Esophagus mucosa (tissue), 1 donor: Measurements from ENCODE around the gene CFDP1. TPM values are rescaled to one million over a fixed set of nuclear protein-coding genes. Genes with fewer than 3 reads are reported as not detected.

ENCODE experiments used
- ATAC-seq: fragments of 200-7000 bp; cut with Tn5 transposase; one replicate; pipeline ENCODE4 v1.9.1; 2020
- total RNA-seq: library from RNA; stranded (reverse); gene quantifications from one replicate; pipeline ENCODE4 v1.2.4, GENCODE V29; 2023
- donor health status: DM: yes; HTN: yes; CAD: no.

CFDP1 gene
- 33.5 TPM for total RNA-seq

DNA sequence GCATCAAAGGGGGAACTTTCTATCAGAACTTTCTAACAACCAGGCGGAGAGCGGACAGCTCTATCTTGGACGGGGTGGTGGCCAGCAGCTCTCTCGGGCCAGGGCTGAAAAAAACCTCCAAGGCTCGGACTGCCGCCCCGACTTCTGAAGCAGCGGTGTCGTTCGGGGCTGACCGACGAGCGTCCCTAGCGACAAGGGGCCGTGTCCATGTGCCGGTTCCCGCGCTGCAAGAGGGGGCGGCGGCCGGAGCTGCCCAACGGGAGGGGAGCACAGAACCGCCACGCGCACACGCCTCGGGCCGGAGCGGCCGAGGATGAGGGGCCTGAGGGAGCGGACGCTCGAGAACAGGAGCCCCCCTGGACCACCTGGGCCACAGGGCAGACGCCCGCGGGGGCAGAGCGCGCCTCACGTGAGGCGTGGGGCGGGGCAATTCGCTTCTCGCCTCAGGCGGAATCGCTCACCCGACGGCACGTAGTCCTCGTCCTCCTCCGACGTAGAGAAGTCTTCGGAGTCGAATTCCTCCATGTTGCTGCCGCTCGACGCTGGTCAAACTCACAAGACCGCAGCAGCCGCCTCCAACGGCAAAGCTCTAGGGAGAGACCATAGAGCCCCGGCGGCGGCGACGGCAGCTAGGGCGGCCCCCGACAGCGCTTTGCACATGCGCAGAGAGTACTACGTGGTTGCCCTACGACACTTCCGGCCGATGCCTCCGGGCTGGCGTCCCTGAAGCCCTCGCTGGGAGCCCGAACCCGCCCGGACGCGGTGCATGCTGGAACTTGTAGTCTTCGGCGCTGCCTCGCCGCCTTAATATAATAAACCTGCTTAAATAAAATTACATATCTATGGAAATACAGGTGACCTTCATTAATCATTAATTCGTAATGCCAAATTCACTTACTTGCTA, at the start of gene CFDP1:
Gene CFDP1 (minus strand): TSS at position 676 of the 904 bp plus-strand sequence. CDS start 151 bp downstream, at position 525.
- peak; percentile 98 for ATAC-seq

DNA sequence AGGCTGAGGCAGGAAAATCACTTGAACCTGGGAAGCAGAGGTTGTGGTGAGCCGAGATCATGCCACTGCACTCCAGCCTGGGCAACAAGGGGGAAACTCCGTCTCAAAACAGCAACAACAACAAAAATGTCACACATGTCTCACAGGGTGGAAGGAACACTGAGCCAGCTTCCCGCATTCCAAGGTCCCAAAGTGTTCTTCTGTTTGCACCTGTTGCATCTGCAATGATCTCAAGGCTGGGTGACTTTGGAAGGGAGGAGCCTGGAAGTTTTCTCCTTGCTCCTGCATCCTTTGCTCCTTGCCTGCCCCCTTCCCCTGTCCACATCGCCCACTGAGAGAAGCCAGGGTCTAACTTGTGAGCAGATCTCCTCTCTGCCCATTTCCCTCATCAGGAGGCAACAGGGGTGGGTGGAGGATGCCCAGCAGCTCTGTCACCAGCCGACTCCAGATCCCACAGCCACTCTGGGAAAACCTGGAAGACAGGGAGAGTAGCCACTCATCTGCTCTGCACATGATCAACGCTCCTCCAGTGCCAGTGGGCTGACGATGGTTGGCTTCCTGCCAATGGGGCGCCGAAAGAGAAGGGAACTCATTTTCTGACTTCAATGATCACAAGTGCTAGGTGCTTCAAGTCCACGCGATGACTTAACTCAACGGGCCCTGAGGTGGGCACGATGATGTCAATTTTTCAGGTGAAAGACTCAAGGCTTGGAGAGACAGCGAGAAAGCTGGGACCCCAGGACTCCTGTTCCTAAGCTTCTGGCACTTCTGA, 49.3 kb upstream of the CFDP1 start:
- no peak for ATAC-seq

DNA sequence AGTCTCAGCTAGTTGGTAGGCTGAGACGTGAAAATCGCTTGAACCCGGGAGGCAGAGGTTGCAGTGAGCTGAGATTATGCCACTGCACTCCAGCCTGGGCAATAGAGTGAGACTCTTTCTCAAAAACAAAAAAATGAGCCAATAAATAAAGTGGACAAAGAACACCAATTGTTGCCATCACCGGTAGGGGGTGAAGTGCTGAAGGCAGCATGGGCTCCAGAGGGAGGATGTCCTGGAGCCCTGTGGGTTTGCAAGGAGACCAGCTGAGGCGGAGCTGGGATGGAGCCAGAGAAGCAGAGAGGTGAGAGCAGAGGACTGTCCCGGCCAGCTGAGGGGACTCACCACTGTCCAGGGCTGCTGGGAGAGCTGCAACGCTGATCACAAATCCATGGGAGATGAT, 48.2 kb upstream of the CFDP1 start:
- no peak for ATAC-seq

DNA sequence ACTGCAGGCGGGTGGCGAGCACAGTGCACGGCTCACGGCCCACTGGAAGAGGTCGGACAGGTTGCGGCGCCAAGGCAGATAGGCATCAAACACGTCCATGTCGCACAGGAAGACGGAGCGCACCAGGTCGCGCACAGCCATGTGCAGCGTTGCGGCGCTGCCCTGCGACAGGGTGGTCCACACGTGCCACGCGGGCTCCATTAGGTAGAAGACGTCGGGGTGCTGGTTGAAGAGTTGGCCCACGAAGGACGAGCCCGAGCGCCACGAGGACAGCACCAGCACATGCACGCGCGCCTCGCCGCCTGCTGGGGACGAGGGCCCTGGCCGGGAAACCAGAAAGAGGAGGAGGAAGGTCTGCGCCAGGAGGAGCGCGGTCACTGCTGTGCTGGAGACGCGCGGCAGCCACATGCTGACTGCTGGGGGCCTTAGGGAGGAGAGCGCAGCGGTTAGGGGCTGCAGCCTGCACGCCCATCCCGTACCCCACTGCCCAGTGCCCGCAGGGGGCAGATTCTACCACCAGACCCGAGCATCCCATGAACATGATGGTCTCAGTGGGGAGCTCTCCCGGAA, 46.2 kb upstream of the CFDP1 start:
- ATAC-seq, result no peak

DNA sequence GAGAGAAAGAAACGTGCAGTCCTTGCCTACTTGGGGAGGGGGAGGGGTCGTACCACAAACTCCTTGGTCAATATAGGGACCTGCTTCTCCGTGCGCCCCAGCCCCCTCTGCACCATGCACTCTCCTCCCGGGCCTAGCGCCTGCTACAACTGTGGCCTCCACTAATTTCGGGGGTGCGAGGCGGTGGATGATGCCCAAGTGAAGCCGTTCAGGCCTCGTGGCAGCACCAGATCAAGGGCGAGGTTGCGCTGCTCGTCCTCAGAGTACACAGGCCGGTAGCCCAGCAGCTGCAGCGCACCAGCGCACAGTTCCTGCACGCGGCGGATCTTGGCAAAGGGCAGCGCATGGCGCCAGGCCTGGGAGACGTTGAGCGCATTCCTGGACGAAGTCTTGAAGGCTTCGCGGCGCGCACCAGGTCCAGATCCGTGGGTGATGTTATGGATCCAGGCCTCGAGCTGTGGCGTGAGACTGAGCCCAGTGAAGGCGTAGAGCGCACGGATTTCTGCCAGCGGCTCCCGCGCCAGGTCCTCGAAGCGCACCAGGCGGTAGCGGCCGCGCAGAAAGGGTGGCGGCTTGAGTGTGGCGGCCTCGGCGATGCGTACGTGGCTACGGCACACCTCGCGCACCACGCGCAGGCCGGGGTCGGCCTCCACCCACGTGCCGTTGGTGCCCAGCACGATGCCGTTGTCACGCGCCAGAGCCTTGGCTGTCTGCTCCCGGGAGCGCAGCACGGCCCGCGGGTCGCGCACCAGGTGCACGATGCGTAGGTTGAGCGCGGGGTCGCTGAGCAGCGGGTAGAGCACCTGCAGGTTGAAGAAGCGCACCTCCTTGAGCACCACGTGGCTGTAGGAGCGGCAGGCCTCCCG, 45.4 kb upstream of the CFDP1 start:
- ATAC-seq, result no peak

DNA sequence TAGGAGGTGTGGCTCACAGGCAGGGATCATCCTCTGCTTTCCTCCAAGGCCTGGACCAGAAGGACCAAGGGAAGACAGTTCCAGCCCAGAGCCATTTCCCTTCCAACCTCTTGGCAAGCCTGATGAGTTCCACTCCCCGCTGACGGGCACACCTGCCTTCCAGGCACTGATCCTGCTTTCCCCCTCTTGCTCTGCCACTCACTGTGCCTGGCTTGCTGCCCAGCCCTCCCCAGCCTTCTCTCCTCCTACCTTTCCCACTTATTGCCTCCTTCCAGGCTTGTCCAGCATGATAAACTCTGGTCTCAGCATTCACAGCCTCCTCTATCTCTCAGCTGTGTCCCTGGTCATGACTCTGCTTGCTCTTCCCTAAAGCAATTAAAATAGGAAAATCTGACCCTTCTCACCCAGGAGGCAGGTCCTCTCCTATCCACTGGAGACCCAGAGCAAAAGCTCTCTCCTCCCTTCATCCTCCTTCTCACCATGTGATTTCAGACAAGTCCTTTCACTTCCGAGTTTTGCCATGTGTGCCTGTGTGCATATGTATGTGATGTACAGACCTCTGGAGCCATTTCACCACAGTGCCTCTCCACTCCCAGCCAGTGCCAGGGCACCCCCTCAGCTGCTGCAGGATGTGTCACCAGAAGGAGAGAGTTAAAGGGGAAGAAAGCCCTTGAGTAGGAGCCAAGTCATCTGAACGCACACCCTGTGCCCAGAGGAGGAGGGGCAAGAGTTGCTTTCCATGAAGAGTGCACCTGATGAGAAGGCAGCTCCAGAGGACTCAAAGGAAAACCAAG, 44.6 kb upstream of the CFDP1 start:
- peak; percentile 30 for ATAC-seq

DNA sequence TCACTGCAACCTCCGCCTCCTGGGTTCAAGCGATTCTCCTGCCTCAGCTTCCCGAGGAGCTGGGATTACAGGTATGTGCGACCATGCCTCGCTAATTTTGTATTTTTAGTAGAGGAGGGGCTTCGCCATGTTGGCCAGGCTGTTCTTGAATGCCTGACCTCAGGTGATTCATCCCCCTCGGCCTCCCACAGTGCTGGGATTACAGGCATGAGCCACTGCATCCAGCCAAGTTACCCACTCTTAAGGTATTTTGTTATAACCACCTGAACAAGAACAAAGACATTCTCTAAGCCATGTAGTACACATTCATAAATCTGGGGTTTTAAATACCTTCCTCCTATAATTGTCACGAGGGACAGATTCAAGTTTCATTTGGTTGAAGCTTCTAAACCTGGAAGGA, 43.5 kb upstream of the CFDP1 start:
- peak; percentile 27 for ATAC-seq

DNA sequence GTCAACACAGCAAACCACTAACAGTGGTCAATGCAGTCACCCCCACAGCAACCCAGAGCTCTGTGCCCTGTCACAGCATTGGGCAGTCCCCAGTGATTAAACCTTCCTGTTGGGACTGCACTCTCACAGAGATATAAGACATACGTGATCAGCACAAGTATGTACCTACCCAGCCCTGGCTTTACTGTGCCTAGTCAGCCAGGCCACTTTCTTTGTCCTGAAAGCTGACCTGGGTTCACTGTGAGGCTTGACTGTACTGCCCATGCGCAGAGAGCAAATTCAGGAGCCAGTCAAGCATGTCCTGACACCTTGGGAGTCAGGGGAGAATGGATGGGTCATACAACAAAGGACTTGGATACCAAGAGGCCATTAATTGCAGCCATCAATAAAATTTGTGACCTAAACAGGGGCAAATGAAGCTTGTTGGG, 42.1 kb upstream of the CFDP1 start:
- peak; percentile 89 for ATAC-seq

DNA sequence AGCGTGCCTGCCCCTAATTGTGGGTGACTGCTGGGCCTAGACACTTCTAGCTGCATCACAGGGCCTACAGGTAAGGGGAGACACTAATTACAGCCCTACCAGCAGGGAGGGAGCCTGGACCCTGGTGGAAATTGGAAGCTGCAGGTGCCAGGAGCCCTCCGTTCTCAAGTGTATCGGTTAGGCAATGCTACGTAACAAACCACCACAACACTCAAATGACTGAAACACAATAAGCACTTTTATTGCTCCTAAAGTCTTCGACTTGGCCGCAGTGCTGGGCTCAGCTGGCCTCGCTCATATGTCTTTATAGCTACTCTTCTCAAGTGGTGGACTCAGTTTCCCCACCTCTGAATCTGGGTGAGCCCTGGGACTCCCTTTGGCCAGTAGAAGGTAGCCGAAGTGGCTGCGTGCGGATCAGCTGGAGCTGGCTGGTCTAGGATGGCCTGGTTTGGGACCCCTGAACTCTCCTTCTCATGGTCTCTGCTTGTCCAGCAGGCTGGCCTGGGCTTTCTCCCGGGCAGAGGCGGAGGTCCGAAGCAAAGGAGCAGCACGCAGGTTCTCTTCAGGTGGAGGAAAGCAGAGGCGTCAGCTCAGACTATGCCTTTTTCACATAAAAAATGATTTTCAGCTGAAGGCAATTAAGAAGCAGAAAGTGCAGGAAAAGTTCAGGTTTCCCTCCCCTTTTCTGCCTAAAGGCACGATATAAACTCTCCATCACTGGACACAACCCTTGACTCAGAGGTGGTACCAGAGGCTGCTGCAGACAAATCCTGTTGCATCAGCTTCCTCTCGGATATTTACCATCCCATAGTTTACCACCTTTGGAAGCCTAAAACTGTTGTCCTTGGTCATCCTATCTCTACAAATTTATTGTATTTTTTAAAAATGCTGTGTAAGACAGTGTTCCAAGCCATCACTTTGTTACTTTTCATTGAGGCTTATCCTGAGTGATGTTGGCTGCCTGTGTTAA, 39.9 kb upstream of the CFDP1 start:
- no peak for ATAC-seq

DNA sequence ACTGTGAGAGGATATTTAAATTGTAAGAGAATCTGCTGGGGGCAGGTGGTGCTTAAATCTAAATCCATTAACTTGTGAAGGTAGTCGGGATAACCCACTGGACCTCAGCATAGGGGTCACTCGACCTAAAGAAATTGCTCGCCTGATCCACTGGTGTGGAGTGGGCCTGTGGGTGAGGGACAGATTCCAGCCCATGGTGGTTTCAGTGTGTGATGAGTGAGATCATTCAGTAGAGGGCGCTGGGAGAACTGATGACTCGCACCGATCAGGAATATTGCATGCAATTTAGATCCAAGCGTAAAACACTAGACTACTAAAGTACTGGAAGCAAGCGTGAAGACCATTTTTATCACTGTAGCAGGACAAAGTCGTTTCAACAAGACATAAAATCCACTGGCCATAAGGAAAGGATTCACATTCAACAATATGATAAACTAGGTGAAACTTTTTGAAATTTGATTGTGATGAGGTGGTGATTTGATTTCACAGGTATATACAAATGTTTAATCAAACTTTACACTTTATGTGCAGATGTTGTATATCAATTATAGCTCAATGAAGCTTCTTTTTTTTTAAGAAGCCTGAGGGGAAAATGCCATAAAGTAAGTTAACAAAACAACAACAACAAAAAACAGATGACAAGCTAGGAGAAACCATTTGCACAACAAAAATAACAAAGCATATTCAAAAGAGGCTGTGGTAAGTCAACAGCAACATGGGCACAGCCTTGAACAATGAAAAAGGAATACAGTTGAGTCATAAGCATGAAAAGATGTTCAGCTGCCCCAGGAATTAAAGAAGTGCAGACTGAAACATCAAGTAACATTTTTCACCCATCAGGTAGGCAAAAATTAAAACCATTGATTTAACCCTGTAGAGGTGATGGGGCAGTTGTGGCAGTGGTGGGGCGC, 38.7 kb upstream of the CFDP1 start:
- peak; percentile 64 for ATAC-seq

DNA sequence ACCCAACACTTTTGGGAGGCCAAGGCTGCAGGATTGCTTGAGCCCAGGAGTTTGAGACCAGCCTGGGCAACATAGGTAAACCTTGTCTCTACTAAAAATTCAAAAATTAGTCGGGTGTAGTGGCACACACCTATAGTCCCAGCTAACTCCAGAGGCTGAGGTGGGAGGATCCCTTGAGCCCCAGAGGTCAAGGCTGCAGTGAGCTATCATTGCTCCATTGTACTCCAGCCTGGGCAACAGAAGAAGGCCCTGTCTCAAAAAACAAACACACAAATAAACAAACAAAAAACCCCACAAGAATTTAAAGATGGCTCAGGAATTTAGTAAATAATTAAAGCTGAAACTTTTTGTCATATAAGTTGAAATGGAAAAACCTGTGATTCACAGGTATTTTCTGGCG, 33.5 kb upstream of the CFDP1 start:
- ATAC-seq, result no peak

DNA sequence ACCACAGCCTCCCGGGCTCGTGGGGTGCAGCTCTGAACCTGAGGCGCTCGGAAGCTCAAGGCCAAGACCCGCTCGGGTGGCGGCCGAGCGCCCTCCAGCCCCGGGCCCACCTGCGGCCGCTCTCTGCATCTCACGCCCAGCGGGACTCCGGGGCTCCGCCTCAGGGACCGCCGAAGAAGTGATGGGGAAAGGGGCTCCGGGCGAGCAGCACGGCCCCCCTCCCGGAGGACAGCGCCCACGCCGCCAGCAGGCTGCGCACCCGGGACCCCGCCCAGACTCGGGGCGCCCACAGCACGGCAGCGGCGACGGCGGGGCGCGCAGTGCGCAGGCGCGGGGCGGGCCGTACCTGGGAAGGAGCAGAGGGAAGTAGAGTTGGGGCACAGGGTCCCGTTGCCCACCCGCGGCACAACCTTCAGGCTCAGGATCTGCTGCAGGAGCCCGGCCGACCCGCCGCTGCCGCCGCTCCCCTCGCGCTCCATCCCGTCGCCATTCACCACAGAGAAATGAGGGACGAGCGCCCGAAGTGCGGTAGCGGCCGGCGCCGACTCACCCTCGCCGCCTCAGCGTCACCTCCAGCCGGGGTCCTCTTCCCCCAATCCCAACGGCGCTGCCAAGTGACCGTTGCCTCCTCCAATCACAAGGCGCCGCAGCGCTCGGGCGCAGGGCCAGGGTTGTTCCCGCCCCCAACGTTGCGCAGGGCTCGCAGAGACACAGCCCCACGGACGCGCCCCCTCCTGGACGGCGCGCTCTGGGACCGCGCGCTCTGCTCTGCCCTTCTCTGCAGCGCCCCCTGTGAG, 31.0 kb upstream of the CFDP1 start, which contains the start of gene TMEM170A:
Gene TMEM170A (minus strand): TSS at position 568 of the 797 bp plus-strand sequence. CDS start 89 bp downstream, at position 479.
- peak; percentile 99 for ATAC-seq

DNA sequence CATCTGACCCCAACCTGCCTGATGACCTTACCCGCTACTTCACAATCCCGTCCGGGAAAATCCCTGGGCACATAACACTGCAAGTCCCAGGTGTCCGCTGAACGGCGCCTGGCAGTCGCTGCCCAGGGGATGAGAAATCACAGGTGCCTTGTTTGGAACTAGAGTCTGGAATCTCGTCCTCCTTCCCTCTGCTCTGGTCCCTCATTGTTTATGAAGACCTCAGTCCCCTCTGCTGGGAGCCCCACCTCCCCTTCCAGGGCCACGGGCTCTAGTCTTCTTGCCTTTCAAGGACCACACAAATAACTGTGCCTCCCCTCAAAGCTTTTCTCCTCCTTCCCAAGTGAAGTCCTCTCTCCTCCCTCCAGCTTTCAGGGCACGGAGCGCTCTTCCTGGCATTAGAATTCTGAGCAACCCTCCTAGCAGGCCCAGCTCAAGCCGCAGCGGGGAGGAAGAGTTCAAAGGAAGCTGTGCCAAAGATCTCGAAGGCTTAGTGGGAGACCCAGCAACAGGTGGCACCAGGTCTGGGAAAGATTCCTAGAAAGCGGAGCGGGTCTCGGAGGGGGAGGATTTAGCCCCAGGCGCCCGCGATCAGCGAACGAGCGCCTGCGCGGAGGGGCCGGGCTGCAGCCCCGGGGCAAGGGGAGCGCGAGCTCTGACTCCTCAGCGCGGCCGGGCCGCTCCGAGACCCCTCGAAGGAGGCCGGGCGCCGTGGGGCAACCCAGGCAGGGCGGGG, 30.3 kb upstream of the CFDP1 start:
- ATAC-seq, result peak; percentile 26

DNA sequence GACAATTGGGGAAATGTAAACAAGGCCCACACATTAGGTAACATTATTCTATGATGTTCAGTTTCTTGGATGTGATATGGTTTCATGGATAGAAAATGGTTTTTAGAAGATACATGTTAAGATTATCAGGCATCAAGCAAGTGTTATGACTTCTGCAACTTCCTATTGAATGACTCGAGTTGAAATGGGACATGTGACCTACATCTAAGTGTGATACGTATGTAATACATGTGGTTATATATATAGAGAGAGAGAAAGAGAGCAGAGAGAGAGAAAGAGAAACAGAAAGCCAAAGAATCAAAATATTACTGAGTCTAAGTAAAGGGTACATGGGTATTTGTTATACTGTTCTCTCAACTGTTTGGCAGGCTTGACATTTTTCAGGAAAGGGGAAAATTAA, 29.5 kb upstream of the CFDP1 start:
- no peak for ATAC-seq

DNA sequence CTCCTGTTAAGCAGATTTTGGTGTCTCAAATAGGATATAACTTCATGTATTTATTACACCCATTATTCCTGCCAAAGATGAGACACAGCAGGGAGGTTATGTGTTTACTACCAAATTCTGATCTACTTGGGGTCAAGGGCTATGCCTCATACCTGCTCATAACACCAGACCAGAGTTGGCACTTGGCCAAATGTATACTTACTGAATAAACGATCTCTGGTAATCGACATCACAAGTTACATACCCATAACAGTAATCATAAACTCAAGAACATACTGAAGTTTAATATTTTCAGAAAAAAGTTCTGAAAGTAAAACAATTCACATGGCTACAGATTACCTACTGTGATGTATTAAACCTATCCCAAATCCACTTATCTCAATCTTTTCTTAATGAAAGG, 28.3 kb upstream of the CFDP1 start:
- ATAC-seq, result no peak

DNA sequence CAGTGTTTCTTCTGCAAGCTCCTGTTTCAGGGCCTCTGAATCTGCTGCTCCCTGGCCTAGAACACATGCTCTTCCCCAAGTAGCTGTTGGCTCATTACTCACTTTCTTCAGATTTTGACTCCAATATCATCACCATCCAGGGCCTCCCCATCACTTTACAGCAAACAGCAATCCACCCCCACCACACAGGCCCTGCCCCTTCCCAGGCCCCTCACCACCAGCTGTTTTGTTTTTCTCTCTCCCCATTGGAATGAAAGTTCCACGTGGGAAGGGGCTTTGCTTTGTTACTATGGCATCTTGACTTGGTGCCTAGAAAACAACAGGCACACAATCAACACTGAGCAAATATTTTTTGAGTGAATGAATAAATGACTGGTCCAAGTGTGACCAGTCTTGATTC, 27.1 kb upstream of the CFDP1 start:
- ATAC-seq, result no peak

DNA sequence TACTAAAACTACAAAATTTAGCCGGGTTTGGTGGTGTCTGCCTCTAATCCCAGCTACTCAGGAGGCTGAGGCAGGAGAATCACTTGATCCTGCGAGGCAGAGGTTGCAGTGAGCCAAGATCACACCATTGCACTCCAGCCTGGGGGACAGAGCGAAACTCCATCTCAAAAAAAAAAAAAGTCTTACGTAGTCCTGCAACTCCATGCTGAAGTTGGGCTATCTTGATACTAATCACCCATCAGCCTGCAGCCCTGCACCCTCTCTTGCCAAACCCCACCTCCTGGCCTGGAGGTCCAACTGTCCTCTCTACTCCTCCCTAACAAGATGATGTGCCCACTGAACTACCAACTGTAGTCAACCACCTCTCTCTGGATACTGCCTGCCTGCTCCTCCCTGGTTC, 26.4 kb upstream of the CFDP1 start:
- no peak for ATAC-seq
